CD8-positive, alpha-beta memory T cell (primary cell): ENCODE measurements around the gene CAMK4. TPM values are rescaled to one million over a fixed set of nuclear protein-coding genes. Genes with fewer than 3 reads are reported as not detected.
"Not testable (repeated sequence)": the region's sequence is repeated elsewhere in the genome, so short reads cannot be mapped to it uniquely, and the experiment has no call there.

ENCODE experiments used
- CTCF ChIA-PET: fragments of 350-600 bp; sonication (Branson Sonifier 250); formaldehyde crosslinking; loops from one replicate; lab custom pipeline; 2021; ENCODE audit warnings: antibody characterized with exemption; lab: Charles Lee
- POLR2A ChIA-PET: fragments of 350-600 bp; sonication (Branson Sonifier 250); formaldehyde crosslinking; loops from one replicate; lab custom pipeline; 2021; ENCODE audit warnings: antibody characterized with exemption; lab: Charles Lee
- DNase-seq, 5 donors: peaks; one replicate each; pipeline versions ENCODE4 v3.0.0 to v3.0.0-alpha.2; 2020 to 2022; ENCODE audit warnings: mixed read lengths in 1 of 5
- H3K27ac ChIP-seq: one replicate; pipeline ENCODE4 v1.7.0; 2013; ENCODE audit warnings: low read depth, mild to moderate bottlenecking, low read length, moderate library complexity
- H3K27me3 ChIP-seq: 2 replicates; pipeline ENCODE4 v1.7.0; 2013; ENCODE audit warnings: low read length, mild to moderate bottlenecking; ENCODE audit not compliant: insufficient read depth, poor library complexity, severe bottlenecking
- H3K36me3 ChIP-seq: 2 replicates; pipeline ENCODE4 v1.7.0; 2013; ENCODE audit warnings: mild to moderate bottlenecking, low read length, moderate library complexity; ENCODE audit not compliant: insufficient read depth
- H3K4me1 ChIP-seq: 2 replicates; pipeline ENCODE4 v1.7.0; 2013; ENCODE audit warnings: mild to moderate bottlenecking, low read length, moderate library complexity; ENCODE audit not compliant: insufficient read depth
- H3K4me3 ChIP-seq: 2 replicates; pipeline ENCODE4 v1.7.0; 2013; ENCODE audit warnings: mild to moderate bottlenecking, low read length
- H3K9me3 ChIP-seq: 2 replicates; pipeline ENCODE4 v1.7.0; 2013; ENCODE audit warnings: mild to moderate bottlenecking, low read length
- H3K27ac Mint-ChIP-seq, 8 donors: one replicate each; pipeline ENCODE4 v1.8.0; 2020 to 2021; ENCODE audit warnings: mixed read lengths in 8 of 8, mild to moderate bottlenecking in 6 of 8, inconsistent platforms in 3 of 8, moderate library complexity in 3 of 8
- H3K27me3 Mint-ChIP-seq, 2 donors: one replicate each; pipeline ENCODE4 v1.8.0; 2020 to 2021; ENCODE audit warnings: mixed read lengths in 2 of 2, mild to moderate bottlenecking in 1 of 2, moderate library complexity in 1 of 2
- H3K36me3 Mint-ChIP-seq, 3 donors: one replicate each; pipeline ENCODE4 v1.8.0; 2020 to 2021; ENCODE audit warnings: mixed read lengths in 3 of 3, inconsistent platforms in 1 of 3, mild to moderate bottlenecking in 1 of 3
- H3K4me1 Mint-ChIP-seq, 3 donors: one replicate each; pipeline ENCODE4 v1.8.0; 2020 to 2021; ENCODE audit warnings: mixed read lengths in 3 of 3, inconsistent platforms in 1 of 3, mild to moderate bottlenecking in 1 of 3
- H3K4me3 Mint-ChIP-seq, 7 donors: one replicate each; pipeline ENCODE4 v1.8.0; 2020 to 2021; ENCODE audit warnings: mixed read lengths in 7 of 7, mild to moderate bottlenecking in 6 of 7, moderate library complexity in 4 of 7, inconsistent platforms in 2 of 7
- H3K9me3 Mint-ChIP-seq, 5 donors: one replicate each; pipeline ENCODE4 v1.8.0; 2020 to 2022; ENCODE audit warnings: mixed read lengths in 5 of 5, mild to moderate bottlenecking in 3 of 5, moderate library complexity in 2 of 5, inconsistent platforms in 1 of 5
- polyA plus RNA-seq: library from polyadenylated mRNA; unstranded; fragments of 300-500 nt; fragmentation: Illumina TruSeq; gene quantifications from one replicate; pipeline ENCODE4 v1.2.3, GENCODE V29; 2021
- total RNA-seq, 2 experiments: library from RNA; stranded (reverse); gene quantifications; one replicate each; pipeline ENCODE4 v1.2.3, GENCODE V29; 2021

Gene CAMK4
- total and polyA plus RNA-seq, 3 experiments from 2014 or later = 57.4 to 84.5 (median 68.7) TPM

DNA sequence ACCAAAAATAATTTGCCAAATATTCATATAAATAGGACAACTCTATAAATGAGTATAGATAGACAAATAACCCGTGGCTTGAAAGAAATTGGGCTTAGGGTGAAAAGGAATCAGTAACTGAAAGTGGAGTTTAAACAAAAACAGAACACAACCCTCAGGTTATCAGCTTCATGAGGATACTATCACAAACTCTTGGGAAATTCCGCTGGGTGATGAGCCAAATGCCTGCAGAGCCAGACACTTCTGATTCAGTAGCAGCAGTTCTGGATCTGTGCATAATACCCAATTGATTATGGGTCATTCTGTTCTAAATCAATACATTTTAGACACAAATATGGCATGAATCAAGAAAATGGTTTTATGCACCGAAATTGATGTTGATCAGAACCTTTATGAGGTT is 72.4 kb downstream of the CAMK4 start:
- H3K9me3 ChIP-seq = peaks cover 10% of the 10 kb centered on the region

GRCh38 chr5:111299067-111299481 is 74.9 kb downstream of the CAMK4 start:
- H3K27ac Mint-ChIP-seq = no peak overlapping the region
- POLR2A ChIA-PET = no interaction called here
- no peak overlapping the region for H3K27ac ChIP-seq
- H3K27me3 Mint-ChIP-seq = no peaks in the 10 kb centered on the region
- peaks cover 36 to 63% (median 61%) of the 10 kb centered on the region in 3 donors for H3K4me1 Mint-ChIP-seq
- H3K27me3 ChIP-seq = no peaks in the 10 kb centered on the region
- peak overlapping the region in 1 of 7 donors; percentile 3 for H3K4me3 Mint-ChIP-seq
- H3K36me3 ChIP-seq = no peaks in the 10 kb centered on the region
- H3K9me3 Mint-ChIP-seq = peaks cover 0 to 4% (median 4%) of the 10 kb centered on the region in 5 donors
- no peak overlapping the region for H3K4me3 ChIP-seq
- CTCF ChIA-PET = no interaction called here
- no peak for DNase-seq
- peaks cover 17 to 28% (median 24%) of the 10 kb centered on the region in 3 donors for H3K36me3 Mint-ChIP-seq
- H3K4me1 ChIP-seq = peaks cover 4% of the 10 kb centered on the region
- peaks cover 10% of the 10 kb centered on the region for H3K9me3 ChIP-seq

More for the DNA sequence above, 72.4 kb downstream of the CAMK4 start:
- H3K4me3 ChIP-seq = no peak overlapping the region
- H3K27ac Mint-ChIP-seq = no peak overlapping the region
- no peaks in the 10 kb centered on the region for H3K27me3 ChIP-seq
- peaks cover 17 to 27% (median 24%) of the 10 kb centered on the region in 3 donors for H3K36me3 Mint-ChIP-seq
- ChIA-PET POLR2A (no interaction called here), CTCF (interaction anchor here (1.2 kb wide), 1 partner anchor 12 kb away, joined by 3 read pairs; no protein-coding TSS in a partner anchor)
- H3K27me3 Mint-ChIP-seq = no peaks in the 10 kb centered on the region
- peaks cover 4% of the 10 kb centered on the region for H3K4me1 ChIP-seq
- H3K4me3 Mint-ChIP-seq = no peak overlapping the region
- peaks cover 37 to 70% (median 67%) of the 10 kb centered on the region in 3 donors for H3K4me1 Mint-ChIP-seq
- H3K36me3 ChIP-seq = no peaks in the 10 kb centered on the region
- no peak overlapping the region for H3K27ac ChIP-seq
- peaks cover 0 to 4% (median 4%) of the 10 kb centered on the region in 5 donors for H3K9me3 Mint-ChIP-seq
- no peak for DNase-seq

DNA sequence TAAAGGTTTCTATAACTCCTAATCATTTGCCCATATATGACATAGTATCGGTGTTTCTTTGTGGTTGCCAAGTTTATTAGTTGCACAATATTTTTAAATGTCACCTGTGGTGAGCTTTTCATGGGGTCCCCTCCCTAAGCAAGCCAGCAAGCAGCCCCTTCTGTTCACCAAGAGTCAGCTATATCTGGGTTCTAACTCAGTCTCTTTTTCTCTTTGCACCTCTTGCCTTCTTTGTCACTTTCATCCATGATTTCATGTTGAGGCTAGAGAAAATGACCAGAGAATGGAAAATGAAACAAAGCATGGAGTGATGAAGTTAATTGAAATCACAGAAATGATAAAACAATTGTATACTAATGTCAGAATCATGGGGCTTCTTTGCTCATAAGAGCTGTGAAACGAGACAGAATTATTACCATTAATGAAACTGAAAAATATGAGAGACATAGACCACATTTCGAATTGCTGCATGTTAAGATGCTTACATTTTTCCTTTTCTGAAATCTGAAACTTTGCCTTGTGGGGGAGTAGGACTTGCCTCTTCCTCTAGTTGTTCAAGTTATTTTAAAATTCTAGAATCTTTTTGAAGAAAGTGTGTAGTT is 75.7 kb downstream of the CAMK4 start:
- Mint-ChIP-seq H3K27ac (peak overlapping the region in 4 of 8 donors; percentile 15 to 84 (median 34)), H3K4me1 (peaks cover 35 to 57% (median 55%) of the 10 kb centered on the region in 3 donors), H3K9me3 (peaks cover 0 to 4% (median 4%) of the 10 kb centered on the region in 5 donors), H3K36me3 (peaks cover 17 to 28% (median 24%) of the 10 kb centered on the region in 3 donors), H3K4me3 (peak overlapping the region in 5 of 7 donors; percentile 9 to 61 (median 29)), H3K27me3 (no peaks in the 10 kb centered on the region)
- H3K9me3 ChIP-seq = peaks cover 10% of the 10 kb centered on the region
- no peak overlapping the region for H3K4me3 ChIP-seq
- H3K4me1 ChIP-seq = peaks cover 4% of the 10 kb centered on the region
- ChIA-PET CTCF (no interaction called here), POLR2A (no interaction called here)
- H3K36me3 ChIP-seq = no peaks in the 10 kb centered on the region
- H3K27ac ChIP-seq = no peak overlapping the region
- no peak for DNase-seq
- no peaks in the 10 kb centered on the region for H3K27me3 ChIP-seq

- DNase-seq = no peak
- no peaks in the 10 kb centered on the region for H3K36me3 ChIP-seq
- H3K9me3 ChIP-seq = peaks cover 10% of the 10 kb centered on the region
- CTCF ChIA-PET = no interaction called here
- POLR2A ChIA-PET = no interaction called here
- H3K4me3 ChIP-seq = no peak overlapping the region
- peaks cover 4% of the 10 kb centered on the region for H3K4me1 ChIP-seq
- peaks cover 0 to 4% (median 4%) of the 10 kb centered on the region in 5 donors for H3K9me3 Mint-ChIP-seq
- peaks cover 17 to 27% (median 24%) of the 10 kb centered on the region in 3 donors for H3K36me3 Mint-ChIP-seq
- no peak overlapping the region for H3K27ac ChIP-seq
- no peak overlapping the region for H3K27ac Mint-ChIP-seq
- H3K27me3 ChIP-seq = no peaks in the 10 kb centered on the region
- H3K27me3 Mint-ChIP-seq = no peaks in the 10 kb centered on the region
- H3K4me1 Mint-ChIP-seq = peaks cover 23 to 47% (median 42%) of the 10 kb centered on the region in 3 donors
- no peak overlapping the region for H3K4me3 Mint-ChIP-seq
Measured at GRCh38 chr5:111301264-111301663, 77.1 kb downstream of the CAMK4 start.

GRCh38 chr5:111302043-111302442 is 77.9 kb downstream of the CAMK4 start:
- H3K4me3 Mint-ChIP-seq, DNase-seq, CTCF ChIA-PET, H3K27me3 ChIP-seq, H3K27ac ChIP-seq, POLR2A ChIA-PET, H3K4me1 ChIP-seq, H3K36me3 ChIP-seq, H3K4me3 ChIP-seq, H3K9me3 ChIP-seq, H3K27me3 Mint-ChIP-seq, H3K27ac Mint-ChIP-seq, H3K9me3 Mint-ChIP-seq: not testable (repeated sequence)
- Mint-ChIP-seq H3K4me1 (peaks cover 20 to 43% (median 38%) of the 10 kb centered on the region in 3 donors), H3K36me3 (peaks cover 17 to 26% (median 24%) of the 10 kb centered on the region in 3 donors)

GRCh38 chr5:111308951-111309350 is 84.8 kb downstream of the CAMK4 start:
- POLR2A ChIA-PET = no interaction called here
- H3K27ac ChIP-seq = no peak overlapping the region
- no peaks in the 10 kb centered on the region for H3K9me3 Mint-ChIP-seq
- H3K4me3 Mint-ChIP-seq = peak overlapping the region in 1 of 7 donors; percentile 19
- no peaks in the 10 kb centered on the region for H3K27me3 ChIP-seq
- H3K4me1 ChIP-seq = peaks cover 16% of the 10 kb centered on the region
- peaks cover 43 to 56% (median 54%) of the 10 kb centered on the region in 3 donors for H3K4me1 Mint-ChIP-seq
- no peaks in the 10 kb centered on the region for H3K27me3 Mint-ChIP-seq
- no peaks in the 10 kb centered on the region for H3K36me3 Mint-ChIP-seq
- peak overlapping the region in 5 of 8 donors; percentile 7 to 60 (median 35) for H3K27ac Mint-ChIP-seq
- H3K9me3 ChIP-seq = no peaks in the 10 kb centered on the region
- no peaks in the 10 kb centered on the region for H3K36me3 ChIP-seq
- CTCF ChIA-PET = interaction anchor here (0.6 kb wide), 1 partner anchor 77 kb away, joined by 3 read pairs; no protein-coding TSS in a partner anchor
- no peak for DNase-seq
- no peak overlapping the region for H3K4me3 ChIP-seq

DNA sequence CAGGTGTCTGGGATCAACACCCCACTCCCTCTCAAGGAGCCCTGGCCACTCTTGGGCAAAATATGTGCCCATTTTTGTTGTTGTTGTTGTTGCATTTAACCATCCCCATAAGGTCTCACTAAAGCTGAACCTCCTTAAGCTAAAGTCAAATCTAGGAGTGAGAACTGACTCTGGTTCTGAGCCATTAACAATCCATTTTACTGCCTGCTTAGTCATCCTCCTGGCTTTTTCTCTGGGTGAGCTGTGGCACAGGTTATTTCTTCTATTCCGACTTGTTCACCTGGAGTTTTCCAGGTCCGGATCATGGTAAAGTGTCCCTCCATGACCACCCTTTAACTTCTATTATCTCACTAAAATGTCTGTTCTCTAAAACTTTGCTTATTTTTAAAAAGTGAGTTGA is 85.2 kb downstream of the CAMK4 start:
- Histone ChIP-seq H3K4me1 (peaks cover 16% of the 10 kb centered on the region), H3K36me3 (no peaks in the 10 kb centered on the region), H3K4me3 (no peak overlapping the region), H3K9me3 (no peaks in the 10 kb centered on the region), H3K27ac (no peak overlapping the region), H3K27me3 (no peaks in the 10 kb centered on the region)
- no peaks in the 10 kb centered on the region for H3K9me3 Mint-ChIP-seq
- peak overlapping the region in 5 of 8 donors; percentile 7 to 54 (median 35) for H3K27ac Mint-ChIP-seq
- H3K4me1 Mint-ChIP-seq = peaks cover 45 to 59% (median 57%) of the 10 kb centered on the region in 3 donors
- POLR2A ChIA-PET = no interaction called here
- no peaks in the 10 kb centered on the region for H3K27me3 Mint-ChIP-seq
- no peak overlapping the region for H3K4me3 Mint-ChIP-seq
- no peak for DNase-seq
- CTCF ChIA-PET = interaction anchor here (0.6 kb wide), 1 partner anchor 76 kb away, joined by 3 read pairs; no protein-coding TSS in a partner anchor
- H3K36me3 Mint-ChIP-seq = no peaks in the 10 kb centered on the region
